HG03135 (cell line): ENCODE measurements around the gene SEPTIN8.

Experiments
- ATAC-seq: cut with Tn5 transposase; IDR thresholded peaks from one replicate; pipeline ENCODE4 v1.9.1; 2021; ENCODE audit warnings: mild to moderate bottlenecking, moderate library complexity; ENCODE audit not compliant: unreplicated experiment

The SEPTIN8 gene

GRCh38 chr5:132750471-132751230, 26.4 kb downstream of the SEPTIN8 start:
- peak; percentile 49 for ATAC-seq

DNA sequence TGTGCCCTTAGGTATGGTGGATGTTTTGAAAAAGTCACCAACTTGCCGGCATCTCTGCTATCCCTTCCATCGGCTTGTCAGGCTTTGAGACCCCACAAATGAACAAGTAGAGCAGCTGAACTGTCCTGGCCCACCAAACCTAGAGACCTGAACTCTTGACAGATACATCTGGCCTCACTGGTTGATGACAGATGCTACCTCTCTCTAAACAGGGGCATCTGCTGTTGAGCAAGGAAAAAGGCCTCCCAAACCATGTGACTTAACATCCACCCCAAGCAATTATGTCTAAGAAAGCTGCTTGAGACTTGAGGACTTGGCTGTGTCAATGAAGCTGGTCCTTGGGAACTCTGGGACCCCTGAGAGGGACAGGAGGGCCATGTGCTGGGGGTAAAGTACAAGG, 27.5 kb downstream of the SEPTIN8 start:
- no peak for ATAC-seq

DNA sequence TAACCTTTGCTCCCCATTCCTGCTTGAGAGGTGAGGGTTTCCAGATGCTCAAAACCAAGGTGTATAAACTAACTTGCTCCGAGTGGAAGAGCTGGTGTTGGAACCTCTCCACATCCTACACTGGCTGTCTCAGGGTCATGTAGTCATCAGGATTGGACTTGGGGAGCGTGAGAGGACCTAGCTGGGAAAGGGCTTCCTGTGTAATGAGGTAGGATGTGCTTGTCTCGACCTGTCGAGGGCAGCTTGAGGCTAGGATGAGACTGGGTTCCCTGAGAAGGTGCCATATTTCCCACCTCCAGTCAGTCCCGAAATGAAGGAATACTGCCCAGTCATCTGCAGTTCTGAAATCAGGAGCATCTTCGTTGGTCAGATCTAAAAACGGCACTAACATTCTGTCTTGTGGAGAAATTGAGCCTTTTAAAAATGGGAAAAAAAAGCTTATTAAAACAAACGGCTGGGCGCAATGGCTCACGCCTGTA, 28.5 kb downstream of the SEPTIN8 start:
- ATAC-seq = no peak

DNA sequence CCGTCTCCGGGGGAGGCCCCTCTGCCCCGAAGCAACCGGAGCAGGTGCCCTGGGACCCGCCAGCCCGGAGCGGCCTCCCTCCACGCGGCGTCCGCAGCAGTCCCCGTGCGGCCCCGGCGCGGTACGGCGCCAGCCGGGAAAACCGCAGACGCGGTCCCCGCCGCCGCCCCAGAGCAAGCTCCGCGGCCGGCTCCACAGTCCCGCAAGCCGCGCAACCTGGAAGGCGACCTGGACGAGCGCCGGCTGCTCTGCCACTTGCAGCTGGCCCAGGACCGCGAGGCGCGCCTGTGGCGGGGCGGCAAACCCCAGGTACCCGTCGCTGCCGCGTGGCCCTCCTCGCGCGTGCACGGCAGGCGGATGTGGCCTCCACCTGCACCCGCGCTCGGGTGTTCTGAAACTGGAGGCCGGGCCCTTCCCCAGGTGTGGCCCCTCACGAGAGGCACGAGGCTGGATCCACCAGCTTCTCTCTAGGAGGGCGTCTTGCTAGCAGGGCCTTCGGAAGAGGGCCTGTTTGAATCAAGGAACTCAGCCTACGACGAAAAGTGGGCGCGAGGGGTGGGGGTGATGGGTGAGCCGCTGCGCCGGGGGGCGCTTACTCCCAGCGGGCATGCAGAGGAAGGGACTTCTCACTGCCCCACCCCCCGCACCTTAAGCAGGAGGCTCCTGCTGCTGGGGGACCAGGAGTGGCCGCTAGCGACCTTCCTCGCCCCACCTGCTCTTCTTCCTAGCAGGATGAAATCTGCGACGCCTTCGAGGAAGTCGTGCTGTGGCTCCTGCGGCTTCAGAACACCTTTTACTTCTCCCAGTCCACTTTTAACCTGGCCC, 29.2 kb downstream of the SEPTIN8 start:
- ATAC-seq = no peak

DNA sequence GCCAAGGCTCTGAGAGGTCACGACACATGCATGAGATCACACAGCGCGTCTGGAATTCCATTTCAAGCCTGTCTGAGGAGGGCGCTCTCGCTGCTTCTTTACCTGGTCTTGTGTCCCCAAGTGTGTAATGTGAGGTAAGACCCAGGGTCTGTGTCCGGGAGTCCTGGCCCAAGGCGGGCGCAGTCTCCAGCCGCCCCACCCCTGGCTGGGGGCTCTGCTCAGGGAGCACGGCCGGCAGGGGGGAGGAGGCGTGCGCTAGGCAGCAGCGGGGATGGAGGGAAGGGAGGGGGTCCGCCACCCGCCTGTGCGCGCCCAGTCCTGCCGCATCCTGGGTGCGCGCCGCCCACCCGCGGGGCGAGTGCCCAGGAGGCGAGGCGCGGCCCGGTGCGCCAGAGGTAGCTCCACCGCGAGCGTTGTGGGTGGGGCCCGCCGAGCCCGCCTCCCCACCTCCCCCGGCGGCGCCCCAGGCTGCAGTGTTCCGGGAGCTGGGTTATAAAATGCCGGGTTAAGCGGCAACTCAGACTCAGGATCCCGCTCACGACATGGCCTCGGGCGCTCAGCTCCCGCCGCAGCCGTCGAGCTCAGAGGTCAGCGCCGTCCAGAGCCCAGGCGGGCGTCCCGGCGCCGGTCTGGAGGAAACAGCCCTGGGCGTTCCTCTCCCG, 30.0 kb downstream of the SEPTIN8 start, which contains the start of gene CCNI2:
TSS of gene CCNI2 (plus strand) at position 473 of the 662 bp plus-strand sequence. CDS start at position 543, 70 bp downstream.
- no peak for ATAC-seq

DNA sequence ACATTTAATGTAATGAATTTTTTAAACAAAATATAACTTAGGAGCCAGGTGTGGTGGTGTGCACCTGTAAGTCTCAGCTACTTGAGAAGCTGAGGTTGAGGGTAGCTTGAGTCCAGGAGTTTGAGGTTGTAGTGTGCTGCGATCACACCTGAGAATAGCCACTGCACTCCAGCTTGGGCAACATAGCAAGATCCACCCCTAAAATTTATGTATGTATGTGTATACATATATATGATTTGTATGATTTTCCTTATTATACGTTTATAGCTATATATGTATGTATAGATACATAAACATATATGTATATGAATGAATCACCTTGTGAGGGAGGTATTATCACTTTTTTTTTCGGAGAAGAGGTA, 30.5 kb downstream of the SEPTIN8 start:
- ATAC-seq = no peak

DNA sequence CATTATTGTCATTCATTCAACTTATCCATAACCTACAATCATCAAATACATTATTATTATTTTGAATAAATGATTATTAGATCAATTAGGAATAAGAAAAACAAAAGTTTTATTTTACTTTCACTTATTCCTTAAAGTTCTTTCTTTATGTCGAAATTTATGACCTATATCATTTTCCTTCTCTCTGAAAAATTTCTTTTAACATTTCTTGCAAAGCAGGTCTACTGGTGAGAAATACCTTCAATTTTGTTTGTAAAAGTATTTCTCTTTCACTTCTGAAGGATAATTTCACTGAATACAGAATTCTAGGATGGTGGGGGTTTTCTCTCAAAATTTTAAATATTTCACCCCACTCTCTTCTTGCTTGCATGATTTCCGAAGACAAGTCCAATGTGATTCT, 32.4 kb downstream of the SEPTIN8 start:
- no peak for ATAC-seq

- ATAC-seq = no peak
Measured at GRCh38 chr5:132742626-132743025, 34.4 kb downstream of the SEPTIN8 start.

- ATAC-seq = no peak
Measured at GRCh38 chr5:132742158-132742557, 34.9 kb downstream of the SEPTIN8 start.

GRCh38 chr5:132739232-132739631, 37.8 kb downstream of the SEPTIN8 start:
- ATAC-seq = no peak

DNA sequence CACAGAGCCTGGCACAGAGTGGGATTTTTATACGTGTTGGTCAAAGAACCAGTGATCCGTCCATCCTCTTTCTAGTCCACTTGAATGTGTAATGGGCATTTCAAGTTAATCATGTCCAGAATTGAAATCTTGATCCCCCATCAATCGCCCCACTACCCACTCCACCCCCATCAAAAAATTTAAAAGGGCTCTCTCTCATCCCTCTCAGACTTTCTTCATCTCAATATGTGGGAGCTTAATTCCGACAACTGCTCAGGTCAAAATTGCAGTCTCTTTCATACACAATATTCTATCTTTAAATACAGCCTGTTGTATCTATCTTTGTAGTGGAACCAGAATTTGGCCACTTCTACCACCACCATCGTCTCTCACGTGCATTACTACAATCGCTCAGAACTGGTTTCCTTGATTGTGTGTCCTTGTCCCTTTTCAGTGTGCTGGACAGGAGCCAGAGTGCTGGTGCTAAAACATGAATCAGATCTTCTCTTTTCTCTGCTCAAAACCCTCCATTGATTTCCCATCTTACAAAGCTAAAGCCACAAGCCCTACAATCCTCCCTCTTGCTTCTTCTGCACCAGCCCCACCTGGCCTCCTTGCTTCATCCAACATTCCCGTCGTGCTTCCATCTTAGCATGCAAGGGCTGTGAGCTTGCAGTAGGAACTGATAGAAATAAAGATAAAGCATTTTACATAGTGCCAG, 38.9 kb downstream of the SEPTIN8 start:
- no peak for ATAC-seq

- peak; percentile 93 for ATAC-seq
Measured at GRCh38 chr5:132736853-132737833, 39.9 kb downstream of the SEPTIN8 start, which contains the start of gene KIF3A. Gene KIF3A, minus strand, starts transcription at chr5:132737546. Its CDS starts 127 bp downstream, at chr5:132737419.

- ATAC-seq = no peak
Measured at GRCh38 chr5:132734687-132735086, 42.4 kb downstream of the SEPTIN8 start.

DNA sequence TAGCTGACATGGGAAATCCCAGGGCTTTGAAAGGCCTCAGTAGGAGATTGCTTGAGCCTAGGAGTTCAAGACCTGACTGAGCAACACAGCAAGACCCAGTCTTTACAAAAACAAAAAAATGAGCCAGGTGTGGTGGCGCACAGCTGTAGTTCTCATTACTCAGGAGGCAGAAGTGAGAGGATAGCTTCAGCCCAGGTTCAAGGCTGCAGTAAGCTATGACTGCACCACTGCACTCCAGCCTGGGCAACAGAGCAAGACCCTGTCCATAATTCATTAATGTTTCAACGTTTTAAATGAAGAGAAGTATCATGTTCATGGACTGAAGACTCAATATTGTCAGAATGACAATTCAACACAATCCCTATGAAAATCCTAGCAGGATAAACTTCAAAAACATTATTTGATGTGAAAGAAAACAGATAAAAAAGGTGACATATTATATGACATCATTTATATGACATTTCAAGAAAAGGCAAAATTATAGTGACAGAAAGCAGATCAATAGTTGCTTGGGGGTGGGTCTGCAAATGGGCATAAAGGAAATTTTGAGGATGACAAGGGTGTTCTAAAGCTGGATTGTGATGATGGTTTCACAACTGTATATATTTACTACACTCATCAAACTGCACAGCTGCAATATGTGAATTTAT, 43.4 kb downstream of the SEPTIN8 start:
- no peak for ATAC-seq

- ATAC-seq = no peak
Measured at GRCh38 chr5:132729896-132730295, 47.1 kb downstream of the SEPTIN8 start.

- ATAC-seq = no peak
Measured at GRCh38 chr5:132725745-132726144, 51.3 kb downstream of the SEPTIN8 start.

- no peak for ATAC-seq
Measured at GRCh38 chr5:132718544-132719312, 58.3 kb downstream of the SEPTIN8 start.
